K562 (cell line): ENCODE measurements around the gene SCUBE2. TPM values are rescaled to one million over a fixed set of nuclear protein-coding genes. Genes with fewer than 3 reads are reported as not detected.
A peak's percentile ranks its signal among the peaks of the same experiment; 100 is the strongest.

Source experiments
- AFF4 ChIP-seq: sonication (generic); formaldehyde crosslinking; IDR thresholded peaks from 2 replicates; pipeline ENCODE4 v1.8.0; 2023; ENCODE audit warnings: mild to moderate bottlenecking, missing genetic modification reagents
- ARID4B ChIP-seq: sonication (generic); formaldehyde crosslinking; IDR thresholded peaks from 2 replicates; pipeline ENCODE4 v1.8.0; 2022; ENCODE audit warnings: mild to moderate bottlenecking, missing genetic modification reagents
- ASH1L ChIP-seq: fragments of 450-650 bp; IDR thresholded peaks from 2 replicates; pipeline ENCODE4 v1.6.1; 2018; ENCODE audit warnings: borderline replicate concordance, mild to moderate bottlenecking, low read depth; ENCODE audit not compliant: partially characterized antibody
- EWSR1 ChIP-seq: fragments of 450-650 bp; IDR thresholded peaks from 2 replicates; pipeline ENCODE4 v1.6.1; 2018; ENCODE audit warnings: borderline replicate concordance, mild to moderate bottlenecking, low read depth, moderate library complexity; ENCODE audit not compliant: partially characterized antibody
- FOXA1 ChIP-seq: fragments of 450-650 bp; IDR thresholded peaks from 2 replicates; pipeline ENCODE4 v1.6.1; 2016; ENCODE audit warnings: mild to moderate bottlenecking, borderline replicate concordance
- HNRNPK ChIP-seq: fragments of 200-400 bp; formaldehyde crosslinking; IDR thresholded peaks from one replicate; pipeline ENCODE4 v1.6.1; 2018; ENCODE audit warnings: mild to moderate bottlenecking, low read depth, low read length; ENCODE audit not compliant: poor library complexity, severe bottlenecking
- PML ChIP-seq: IDR thresholded peaks from 2 replicates; pipeline ENCODE4 v1.6.1; 2012; ENCODE audit warnings: low read length, inconsistent platforms
- POLR2A ChIP-seq: fragments of 450-650 bp; conservative IDR thresholded peaks from 2 replicates; pipeline ENCODE4 v1.6.1; 2016
- TFE3 ChIP-seq: fragments of 450-650 bp; formaldehyde crosslinking; IDR thresholded peaks from 2 replicates; pipeline ENCODE4 v1.4.0; 2020; ENCODE audit warnings: mild to moderate bottlenecking, mixed read lengths
- ZHX1 ChIP-seq: fragments of 150-350 bp; conservative IDR thresholded peaks from 2 replicates; pipeline ENCODE4 v1.6.1; 2014; ENCODE audit warnings: low read length
- ZNF133 ChIP-seq: fragments of 250-450 bp; sonication (Bioruptor Pico); IDR thresholded peaks from 2 replicates; pipeline ENCODE4 v1.4.0; 2020; ENCODE audit warnings: mild to moderate bottlenecking
- polyA plus RNA-seq, 8 experiments: library from polyadenylated mRNA; depleted of rRNA in 4 of 8; stranded (reverse) in 5 of 8; unstranded in 3 of 8; fragments of >200 nt; fragmentation: Nextera tagmentation in 2 of 8; fragmentation: Illumina TruSeq in 1 of 8; extraction: Ambion mirVana in 2 of 8; extraction: Trizol in 1 of 8; gene quantifications; 2 replicates each; pipeline versions ENCODE4 v1.2.1 to v1.2.3, GENCODE V29; 2011 to 2014; ENCODE audit warnings: inconsistent platforms in 1 of 8, missing spikeins in 1 of 8
- total RNA-seq, 7 experiments: library from RNA; depleted of rRNA in 6 of 7; stranded (reverse); fragments of >200 nt in 6 of 7; fragmentation: Illumina TruSeq in 2 of 7; extraction: Trizol in 2 of 7; gene quantifications; 2 replicates each; pipeline versions ENCODE4 v1.2.1 to v1.2.3, GENCODE V29; 2011 to 2021; ENCODE audit warnings: low replicate concordance in 1 of 7
- TF ChIP-seq, protein P1 (sequence below): fragments of 450-650 bp; formaldehyde crosslinking; IDR thresholded peaks from 2 replicates; pipeline ENCODE4 v1.4.0; 2020; ENCODE audit warnings: mild to moderate bottlenecking

SCUBE2 gene
- total and polyA plus RNA-seq, 9 of the 15 experiments (the other 6 are each of a cell fraction or from before 2014, with no cell fraction given): 0.06 to 0.40 (median 0.07) TPM; not detected in 6

GRCh38 chr11:9003573-9004182 is 87.7 kb downstream of the SCUBE2 start, which contains the start of gene NRIP3 (continued):
- TF ChIP-seq EWSR1: no peak
- TF ChIP-seq, protein P1, sequence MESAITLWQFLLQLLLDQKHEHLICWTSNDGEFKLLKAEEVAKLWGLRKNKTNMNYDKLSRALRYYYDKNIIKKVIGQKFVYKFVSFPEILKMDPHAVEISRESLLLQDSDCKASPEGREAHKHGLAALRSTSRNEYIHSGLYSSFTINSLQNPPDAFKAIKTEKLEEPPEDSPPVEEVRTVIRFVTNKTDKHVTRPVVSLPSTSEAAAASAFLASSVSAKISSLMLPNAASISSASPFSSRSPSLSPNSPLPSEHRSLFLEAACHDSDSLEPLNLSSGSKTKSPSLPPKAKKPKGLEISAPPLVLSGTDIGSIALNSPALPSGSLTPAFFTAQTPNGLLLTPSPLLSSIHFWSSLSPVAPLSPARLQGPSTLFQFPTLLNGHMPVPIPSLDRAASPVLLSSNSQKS (CRISPR knock-in tag): 0 out of 2 replicates have a peak, but pooled peaks have one; percentile 31
- TF ChIP-seq FOXA1: no peak
- TF ChIP-seq TFE3 (CRISPR knock-in tag): no peak
- peak; percentile 64; the same call in 1 of the 2 replicates for TF ChIP-seq PML
- no peak for TF ChIP-seq ASH1L
- TF ChIP-seq HNRNPK: no peak
- TF ChIP-seq ARID4B (CRISPR knock-in tag): no peak; the same call in 1 of the 2 replicates
- TF ChIP-seq ZNF133 (CRISPR knock-in tag): no peak
- peak; percentile 80 for TF ChIP-seq POLR2A
- peak; percentile 50 for TF ChIP-seq AFF4 (CRISPR knock-in tag)
- TF ChIP-seq ZHX1: no peak
